Epithelial cell of proximal tubule (primary cell): ENCODE results near the gene WTAP. TPM values are rescaled to one million over a fixed set of nuclear protein-coding genes. Genes with fewer than 3 reads are reported as not detected.

Experiments
- DNase-seq: peaks from one replicate; pipeline ENCODE4 v3.0.0-alpha.2; 2011; ENCODE audit warnings: low read depth
- H3K4me3 ChIP-seq: 2 replicates; pipeline ENCODE4 v1.5.1; 2011; ENCODE audit warnings: low read depth, mild to moderate bottlenecking, low read length
- total RNA-seq: library from RNA; depleted of rRNA; stranded (reverse); fragments of >200 nt; gene quantifications from 2 replicates; pipeline ENCODE4 v1.2.3, GENCODE V29; 2015
- TF ChIP-seq, protein P1 (sequence below): conservative IDR thresholded peaks from 2 replicates; pipeline ENCODE4 v1.5.1; 2012; ENCODE audit warnings: low read depth, mild to moderate bottlenecking, low read length

The WTAP gene
- total RNA-seq, result 82.3 and 82.5 TPM in 2 replicates

DNA sequence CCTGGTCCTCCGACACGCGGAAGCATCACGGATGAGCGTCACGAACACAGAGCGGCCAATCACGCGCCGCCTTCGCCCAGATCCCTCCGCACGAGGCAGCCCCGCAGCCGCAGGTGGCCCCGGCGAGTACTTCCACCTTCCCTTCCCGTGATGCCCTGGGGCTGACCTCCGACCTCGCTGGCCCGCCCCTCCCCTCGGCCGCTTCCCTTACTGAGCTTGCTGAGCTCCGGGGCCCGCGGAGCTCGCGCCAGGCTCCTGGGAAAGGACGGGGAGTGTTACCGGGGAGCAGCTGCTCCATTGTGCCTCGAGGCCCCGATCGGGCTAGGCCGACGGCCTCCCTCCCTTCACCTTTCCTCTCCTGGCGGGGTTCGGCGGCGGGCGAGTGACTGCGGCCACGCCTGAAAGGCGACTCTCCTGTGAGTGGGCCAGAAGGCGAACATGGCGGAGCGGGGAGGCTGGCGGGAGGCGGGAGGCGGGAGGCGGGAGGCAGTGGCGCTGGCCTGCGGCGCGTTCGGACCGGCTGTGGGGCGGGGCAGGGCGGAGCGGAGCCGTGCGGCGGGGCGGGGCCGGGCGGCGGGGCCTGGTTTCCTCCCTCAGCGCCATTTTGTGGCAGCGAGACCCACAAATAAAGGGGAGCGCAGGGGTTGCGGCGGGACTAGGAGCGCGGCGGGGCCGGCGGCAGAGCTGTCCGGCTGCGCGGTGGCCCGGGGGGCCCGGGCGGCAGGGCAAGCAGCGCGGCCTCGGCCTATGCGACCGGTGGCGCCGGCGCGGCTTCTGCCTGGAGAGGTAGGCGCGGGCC lies at the start of gene WTAP:
WTAP (plus strand) TSS at position 589 of the 799 bp plus-strand sequence. CDS start 8,760 bp downstream, outside the sequence.
- H3K4me3 ChIP-seq, result peak within 1 kb of the TSS; percentile 83
- TF ChIP-seq, protein P1, sequence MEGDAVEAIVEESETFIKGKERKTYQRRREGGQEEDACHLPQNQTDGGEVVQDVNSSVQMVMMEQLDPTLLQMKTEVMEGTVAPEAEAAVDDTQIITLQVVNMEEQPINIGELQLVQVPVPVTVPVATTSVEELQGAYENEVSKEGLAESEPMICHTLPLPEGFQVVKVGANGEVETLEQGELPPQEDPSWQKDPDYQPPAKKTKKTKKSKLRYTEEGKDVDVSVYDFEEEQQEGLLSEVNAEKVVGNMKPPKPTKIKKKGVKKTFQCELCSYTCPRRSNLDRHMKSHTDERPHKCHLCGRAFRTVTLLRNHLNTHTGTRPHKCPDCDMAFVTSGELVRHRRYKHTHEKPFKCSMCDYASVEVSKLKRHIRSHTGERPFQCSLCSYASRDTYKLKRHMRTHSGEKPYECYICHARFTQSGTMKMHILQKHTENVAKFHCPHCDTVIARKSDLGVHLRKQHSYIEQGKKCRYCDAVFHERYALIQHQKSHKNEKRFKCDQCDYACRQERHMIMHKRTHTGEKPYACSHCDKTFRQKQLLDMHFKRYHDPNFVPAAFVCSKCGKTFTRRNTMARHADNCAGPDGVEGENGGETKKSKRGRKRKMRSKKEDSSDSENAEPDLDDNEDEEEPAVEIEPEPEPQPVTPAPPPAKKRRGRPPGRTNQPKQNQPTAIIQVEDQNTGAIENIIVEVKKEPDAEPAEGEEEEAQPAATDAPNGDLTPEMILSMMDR, result no peak
- peak; percentile 63 for DNase-seq

DNA sequence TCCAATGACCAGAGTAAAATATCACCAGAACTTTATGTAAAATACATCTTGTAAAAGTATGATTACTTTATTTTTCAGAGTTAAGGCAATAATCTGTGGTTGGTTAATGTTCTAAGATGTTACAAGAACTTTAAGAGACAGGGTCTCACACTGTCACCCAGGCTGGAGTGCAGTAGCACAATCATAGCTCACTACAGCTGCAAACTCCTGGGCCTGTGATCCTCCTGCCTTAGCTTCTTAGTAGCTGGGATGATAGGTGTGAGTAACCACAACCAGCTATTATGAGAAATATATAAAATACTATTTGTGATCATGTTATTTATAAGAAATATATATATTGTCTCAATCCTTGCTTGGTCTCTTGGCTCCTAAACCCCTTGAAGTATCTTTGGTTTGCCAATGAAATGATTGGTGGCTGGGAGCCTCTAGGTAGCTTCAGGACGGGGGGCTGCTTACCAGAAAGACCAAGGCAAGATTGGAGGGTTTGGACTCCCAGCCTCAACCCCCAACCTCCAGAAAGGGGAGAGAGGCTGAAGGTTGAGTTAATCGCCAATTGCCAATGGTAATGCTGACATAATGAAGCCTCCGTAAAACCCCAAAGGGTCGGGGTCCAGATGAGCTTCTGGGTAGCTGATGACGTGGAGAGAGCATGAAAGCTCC lies 49.7 kb upstream of the WTAP start:
- TF ChIP-seq, protein P1, result no peak
- H3K4me3 ChIP-seq, result no peak overlapping the region
- DNase-seq, result no peak

DNA sequence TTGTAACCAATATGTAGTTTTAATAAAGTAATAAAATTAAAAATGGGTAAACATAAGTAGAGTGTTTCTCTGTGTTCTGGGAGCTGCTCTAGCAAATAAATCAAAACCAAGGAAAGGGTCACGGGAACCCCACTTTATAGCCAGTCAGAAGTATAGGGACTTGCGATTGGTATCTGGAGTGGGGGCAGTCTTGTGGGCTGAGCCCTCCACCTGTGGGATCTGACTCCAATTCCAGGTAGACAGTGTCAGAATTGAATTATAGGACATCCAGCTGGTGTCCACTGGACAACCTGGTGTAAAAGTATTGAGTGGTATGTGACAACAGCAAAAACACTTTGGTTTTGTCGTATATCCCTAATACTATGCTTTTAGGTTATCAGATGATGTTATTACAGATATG lies 48.7 kb upstream of the WTAP start:
- H3K4me3 ChIP-seq, result no peak overlapping the region
- TF ChIP-seq, protein P1, result no peak
- no peak for DNase-seq

DNA sequence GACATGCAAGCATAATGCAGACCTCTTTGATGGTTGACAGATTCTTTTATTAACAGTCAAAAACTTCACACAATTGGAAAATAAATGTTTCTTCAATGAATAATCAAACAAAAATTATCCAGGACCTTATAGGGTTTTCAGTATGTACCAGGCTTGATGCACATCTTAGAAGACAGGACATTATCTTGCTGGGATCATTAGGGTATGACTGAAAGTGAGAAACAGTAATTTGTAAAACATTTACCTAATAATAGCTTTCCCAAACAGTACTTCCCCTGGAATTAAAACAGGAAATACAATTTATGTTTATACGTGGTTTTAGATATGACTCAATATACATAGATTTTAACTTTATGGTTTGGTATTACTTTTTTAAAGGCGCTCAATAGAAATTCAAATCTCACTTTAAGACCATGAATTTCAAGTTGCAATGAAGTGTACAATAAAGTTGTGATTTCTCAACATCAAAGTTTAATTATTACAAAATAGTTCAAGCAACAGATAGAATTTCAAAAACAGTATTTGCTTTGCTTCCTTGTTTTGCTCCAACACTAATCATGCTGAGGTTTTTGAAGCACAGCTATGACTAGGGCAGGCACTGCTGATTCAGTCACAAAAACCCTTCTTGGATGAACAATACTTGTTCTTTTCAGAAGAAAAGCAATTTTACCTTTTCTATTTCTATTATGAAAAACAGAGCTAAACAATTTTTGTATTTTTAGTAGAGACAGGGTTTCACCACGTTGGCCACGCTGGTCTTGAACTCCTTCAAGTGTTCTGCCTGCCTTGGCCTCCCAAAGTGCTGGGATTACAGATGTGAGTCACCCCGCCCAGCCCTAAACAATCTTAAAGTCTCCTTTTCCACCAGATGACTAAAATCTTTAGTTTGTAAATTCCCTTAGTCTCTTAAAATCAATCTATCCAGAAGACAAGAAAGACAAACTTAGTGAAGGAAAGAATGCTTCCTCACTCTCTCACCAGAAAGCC lies 47.9 kb upstream of the WTAP start:
- no peak for DNase-seq
- TF ChIP-seq, protein P1, result no peak
- no peak overlapping the region for H3K4me3 ChIP-seq

DNA sequence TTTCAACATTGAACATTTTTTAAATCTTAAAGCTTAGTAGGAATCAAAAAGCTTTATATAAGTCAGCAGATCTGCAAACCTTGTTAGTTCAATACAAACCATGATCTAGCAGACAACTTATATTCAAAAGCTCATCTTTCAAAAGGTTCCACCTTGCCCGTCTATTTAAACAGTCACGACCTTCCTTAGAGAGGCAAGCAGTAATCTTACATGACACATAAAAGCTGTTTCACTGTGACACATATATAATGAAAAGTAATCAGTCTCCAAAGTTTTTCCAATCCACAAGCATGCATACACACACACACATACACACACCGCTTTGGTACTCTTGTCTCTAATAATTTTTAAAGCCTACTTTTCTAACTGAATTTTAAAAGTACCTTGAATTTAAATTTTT lies 47.2 kb upstream of the WTAP start:
- TF ChIP-seq, protein P1, result no peak
- DNase-seq, result no peak
- no peak overlapping the region for H3K4me3 ChIP-seq

DNA sequence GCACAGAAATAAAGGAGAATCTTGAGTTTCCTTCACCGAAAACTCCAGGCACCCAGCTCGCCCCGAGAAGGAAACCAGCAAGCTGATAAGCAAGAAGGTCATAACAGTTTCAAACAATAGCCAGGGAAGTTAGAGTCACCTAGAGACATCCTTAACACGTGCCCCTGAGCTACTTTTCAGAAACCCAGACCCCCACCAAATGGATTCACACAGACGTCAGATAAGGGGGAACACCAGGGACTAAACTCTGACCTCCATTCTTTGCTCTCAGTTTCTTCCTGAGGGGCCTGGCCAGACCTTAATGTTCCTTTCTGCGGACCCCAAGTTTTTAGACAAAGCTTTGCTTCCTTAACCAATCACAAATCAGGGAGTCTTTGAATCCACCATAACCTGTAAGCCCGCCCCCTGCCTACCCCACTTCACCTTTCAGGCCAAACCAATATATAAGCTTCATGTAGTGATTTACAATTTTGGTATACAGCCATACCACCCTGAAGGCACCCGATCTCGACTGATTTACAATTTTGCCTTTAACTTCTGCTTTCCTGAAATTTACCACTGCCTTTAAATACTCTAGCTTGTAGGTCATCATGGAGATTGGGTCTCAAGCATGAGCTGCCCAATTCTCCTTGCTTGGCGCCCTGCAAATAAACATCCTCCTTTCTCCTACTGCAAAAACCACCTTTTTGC lies 46.0 kb upstream of the WTAP start:
- DNase-seq, result no peak
- H3K4me3 ChIP-seq, result no peak overlapping the region
- TF ChIP-seq, protein P1, result no peak
